GM12864 (cell line): ENCODE results near the gene VTI1A.
"Not testable (repeated sequence)": the region's sequence is repeated elsewhere in the genome, so short reads cannot be mapped to it uniquely, and the experiment has no call there.

Experiments used
- DNase-seq: peaks from one replicate; pipeline ENCODE4 v3.0.0-alpha.2; 2011; ENCODE audit warnings: low read depth
- H3K4me3 ChIP-seq: 2 replicates; pipeline ENCODE4 v1.5.1; 2011; ENCODE audit warnings: mild to moderate bottlenecking, low read depth, low read length, control low read depth
- CTCF ChIP-seq: IDR thresholded peaks from 2 replicates; pipeline ENCODE4 v1.5.1; 2011; ENCODE audit warnings: low read depth, mild to moderate bottlenecking, moderate library complexity, low read length, control low read depth, inconsistent platforms; ENCODE audit errors: missing control alignments

The VTI1A gene

GRCh38 chr10:112723876-112724275 lies 276.9 kb downstream of the VTI1A start:
- H3K4me3 ChIP-seq, result no peak overlapping the region
- DNase-seq, result no peak
- no peak for TF ChIP-seq CTCF

GRCh38 chr10:112724404-112724991 lies 277.5 kb downstream of the VTI1A start:
- H3K4me3 ChIP-seq, result no peak overlapping the region
- TF ChIP-seq CTCF, result no peak
- no peak for DNase-seq

GRCh38 chr10:112728118-112728883 lies 281.3 kb downstream of the VTI1A start:
- DNase-seq, result no peak
- H3K4me3 ChIP-seq, result no peak overlapping the region
- TF ChIP-seq CTCF, result no peak

GRCh38 chr10:112728997-112729396 lies 282.0 kb downstream of the VTI1A start:
- no peak overlapping the region for H3K4me3 ChIP-seq
- TF ChIP-seq CTCF, result no peak
- no peak for DNase-seq

GRCh38 chr10:112731450-112731849 lies 284.4 kb downstream of the VTI1A start:
- not testable (repeated sequence) for H3K4me3 ChIP-seq, DNase-seq

GRCh38 chr10:112732277-112732921 lies 285.4 kb downstream of the VTI1A start:
- DNase-seq, result no peak
- H3K4me3 ChIP-seq, result no peak overlapping the region
- TF ChIP-seq CTCF, result no peak

- no peak overlapping the region for H3K4me3 ChIP-seq
- TF ChIP-seq CTCF, result no peak
- no peak for DNase-seq
Measured at GRCh38 chr10:112735041-112735695, 288.2 kb downstream of the VTI1A start.
